H9 (cell line): Measurements from ENCODE around the gene BBOF1. TPM values are rescaled to one million over a fixed set of nuclear protein-coding genes. Genes with fewer than 3 reads are reported as not detected.
A peak's percentile ranks its signal among the peaks of the same experiment; 100 is the strongest.

ENCODE experiments used
- DNase-seq: peaks from one replicate; pipeline ENCODE4 v3.0.0-alpha.2; 2017
- H2AFZ ChIP-seq: one replicate; pipeline ENCODE4 v1.6.1; 2013; ENCODE audit warnings: mild to moderate bottlenecking, low read length, control low read depth, moderate library complexity
- H2AK5ac ChIP-seq: 2 replicates; pipeline ENCODE4 v1.6.1; 2013; ENCODE audit warnings: low read length, control low read depth, mixed read lengths; ENCODE audit not compliant: insufficient read length
- H2BK120ac ChIP-seq: one replicate; pipeline ENCODE4 v1.6.1; 2013; ENCODE audit warnings: low read depth, mild to moderate bottlenecking, low read length, control low read depth, inconsistent platforms; ENCODE audit not compliant: poor library complexity, severe bottlenecking
- H2BK12ac ChIP-seq: 2 replicates; pipeline ENCODE4 v1.6.1; 2013; ENCODE audit warnings: low read length, control low read depth, mixed read lengths, low read depth; ENCODE audit not compliant: insufficient read length
- H2BK15ac ChIP-seq: 2 replicates; pipeline ENCODE4 v1.6.1; 2013; ENCODE audit warnings: low read depth, low read length, control low read depth
- H2BK20ac ChIP-seq: one replicate; pipeline ENCODE4 v1.6.1; 2013; ENCODE audit warnings: low read depth, mild to moderate bottlenecking, low read length, control low read depth, inconsistent platforms; ENCODE audit not compliant: poor library complexity, severe bottlenecking
- H2BK5ac ChIP-seq: 2 replicates; pipeline ENCODE4 v1.6.1; 2013; ENCODE audit warnings: low read length, control low read depth, mixed read lengths; ENCODE audit not compliant: insufficient read length
- H3K14ac ChIP-seq: 2 replicates; pipeline ENCODE4 v1.6.1; 2013; ENCODE audit warnings: low read length, control low read depth; ENCODE audit not compliant: insufficient read depth
- H3K18ac ChIP-seq: 2 replicates; pipeline ENCODE4 v1.6.1; 2013; ENCODE audit warnings: low read depth, mild to moderate bottlenecking, mixed read lengths, low read length, control low read depth; ENCODE audit not compliant: insufficient read length
- H3K23ac ChIP-seq: 2 replicates; pipeline ENCODE4 v1.6.1; 2013; ENCODE audit warnings: low read length, control low read depth, mixed read lengths, low read depth; ENCODE audit not compliant: insufficient read length
- H3K23me2 ChIP-seq: 2 replicates; pipeline ENCODE4 v1.6.1; 2013; ENCODE audit warnings: low read depth, mild to moderate bottlenecking, mixed read lengths, low read length, control low read depth; ENCODE audit not compliant: insufficient read length, poor library complexity, severe bottlenecking
- H3K27ac ChIP-seq: 2 replicates; pipeline ENCODE4 v1.5.1; 2013; ENCODE audit warnings: low read length, control low read depth, mixed read lengths, low read depth; ENCODE audit not compliant: insufficient read length
- H3K27me3 ChIP-seq: 2 replicates; pipeline ENCODE4 v1.6.1; 2013; ENCODE audit warnings: low read length, control low read depth, inconsistent platforms; ENCODE audit not compliant: insufficient read depth
- H3K4ac ChIP-seq: 2 replicates; pipeline ENCODE4 v1.6.1; 2013; ENCODE audit warnings: low read depth, mild to moderate bottlenecking, control low read depth, inconsistent platforms, low read length, moderate library complexity
- H3K4me1 ChIP-seq: 2 replicates; pipeline ENCODE4 v1.6.1; 2013; ENCODE audit warnings: low read length, control low read depth, inconsistent platforms; ENCODE audit not compliant: insufficient read depth
- H3K4me2 ChIP-seq: 2 replicates; pipeline ENCODE4 v1.6.1; 2013; ENCODE audit warnings: low read length, control low read depth, mixed read lengths; ENCODE audit not compliant: insufficient read length, insufficient read depth
- H3K56ac ChIP-seq: 2 replicates; pipeline ENCODE4 v1.6.1; 2013; ENCODE audit warnings: low read depth, mild to moderate bottlenecking, mixed read lengths, low read length, control low read depth; ENCODE audit not compliant: insufficient read length
- H3K79me1 ChIP-seq: 2 replicates; pipeline ENCODE4 v1.6.1; 2013; ENCODE audit warnings: low read depth, mild to moderate bottlenecking, moderate library complexity, low read length, control low read depth, inconsistent platforms; ENCODE audit not compliant: insufficient read depth, poor library complexity, severe bottlenecking
- H3K79me2 ChIP-seq: 2 replicates; pipeline ENCODE4 v1.6.1; 2013; ENCODE audit warnings: low read length, control low read depth, inconsistent platforms; ENCODE audit not compliant: insufficient read depth
- H3K9ac ChIP-seq: 2 replicates; pipeline ENCODE4 v1.6.1; 2013; ENCODE audit warnings: low read length, control low read depth, mixed read lengths; ENCODE audit not compliant: insufficient read length; ENCODE audit errors: extremely low read depth
- H3K9me3 ChIP-seq: one replicate; pipeline ENCODE4 v1.6.1; 2013; ENCODE audit warnings: low read depth, low read length, inconsistent platforms; ENCODE audit not compliant: control insufficient read depth
- H3T11ph ChIP-seq: one replicate; pipeline ENCODE4 v1.6.1; 2013; ENCODE audit warnings: mild to moderate bottlenecking, low read length, control low read depth, inconsistent platforms
- H4K20me1 ChIP-seq: one replicate; pipeline ENCODE4 v1.6.1; 2013; ENCODE audit not compliant: control insufficient read depth, insufficient read length, insufficient read depth
- H4K5ac ChIP-seq: 2 replicates; pipeline ENCODE4 v1.6.1; 2013; ENCODE audit warnings: low read depth, mild to moderate bottlenecking, mixed read lengths, low read length, control low read depth; ENCODE audit not compliant: insufficient read length
- H4K8ac ChIP-seq: replicated peaks from 2 replicates; pipeline ENCODE4 v1.6.1; 2013; ENCODE audit warnings: low read length, control low read depth, mixed read lengths, low read depth; ENCODE audit not compliant: insufficient read length
- H4K91ac ChIP-seq: 2 replicates; pipeline ENCODE4 v1.6.1; 2013; ENCODE audit warnings: low read depth, mild to moderate bottlenecking, moderate library complexity, mixed read lengths, low read length, control low read depth; ENCODE audit not compliant: insufficient read length
- H3K27ac Mint-ChIP-seq, 3 experiments: 2 replicates in 2 of 3; 3 replicates in 1 of 3; pipeline ENCODE4 v1.8.0; 2020 to 2021; ENCODE audit warnings: mixed read lengths in 3 of 3, mild to moderate bottlenecking in 1 of 3, moderate library complexity in 1 of 3
- H3K27me3 Mint-ChIP-seq: 2 replicates; pipeline ENCODE4 v1.8.0; 2021; ENCODE audit warnings: low read depth, mild to moderate bottlenecking, moderate library complexity, mixed read lengths
- H3K36me3 Mint-ChIP-seq, 3 experiments: 2 replicates in 2 of 3; 3 replicates in 1 of 3; pipeline ENCODE4 v1.8.0; 2020 to 2021; ENCODE audit warnings: low read depth in 3 of 3, mixed read lengths in 3 of 3; ENCODE audit not compliant: insufficient read depth in 1 of 3
- H3K4me1 Mint-ChIP-seq, 2 experiments: 2 replicates each; pipeline ENCODE4 v1.8.0; 2020; ENCODE audit warnings: mixed read lengths in 2 of 2
- H3K4me3 Mint-ChIP-seq, 2 experiments: 2 replicates in 1 of 2; 3 replicates in 1 of 2; pipeline ENCODE4 v1.8.0; 2020 to 2021; ENCODE audit warnings: mild to moderate bottlenecking in 2 of 2, mixed read lengths in 2 of 2, moderate library complexity in 1 of 2
- H3K9me3 Mint-ChIP-seq, 2 experiments: 2 replicates in 1 of 2; 3 replicates in 1 of 2; pipeline ENCODE4 v1.8.0; 2020; ENCODE audit warnings: mild to moderate bottlenecking in 2 of 2, mixed read lengths in 2 of 2, moderate library complexity in 1 of 2
- CTCF ChIP-seq: fragments of 200-600 bp; sonication (generic); conservative IDR thresholded peaks from 3 replicates; pipeline ENCODE4 v1.8.0; 2021; ENCODE audit warnings: antibody characterized with exemption, mild to moderate bottlenecking
- WGBS: extraction: QIAGEN DNeasy Blood & Tissue Kit; methylation state at CpG from one replicate; pipeline ENCODE4 v1.1.7; 2013; ENCODE audit warnings: missing lambda C conversion rate, low lambda C conversion rate, mixed read lengths; ENCODE audit not compliant: insufficient read length; ENCODE audit errors: extremely low coverage; 5-methylcytosine and 5-hydroxymethylcytosine counted together
- total RNA-seq: library from RNA; stranded (reverse); gene quantifications from 2 replicates; pipeline ENCODE4 v1.2.1, GENCODE V29; 2021

Gene BBOF1
- total RNA-seq, 1 experiment from 2014 or later: 0.61 TPM

- H2BK120ac ChIP-seq: no peak overlapping the region
- H4K8ac ChIP-seq: no peak overlapping the region
- H3K27me3 ChIP-seq: no peaks in the 10 kb centered on the region
- H4K20me1 ChIP-seq: no peaks in the 10 kb centered on the region
- no peak overlapping the region for H3K56ac ChIP-seq
- no peaks in the 10 kb centered on the region for H3K79me1 ChIP-seq
- H2AK5ac ChIP-seq: no peak overlapping the region
- no peaks in the 10 kb centered on the region for H3K4me1 ChIP-seq
- H3K4me2 ChIP-seq: no peak overlapping the region
- H2BK15ac ChIP-seq: no peak overlapping the region
- H2BK5ac ChIP-seq: no peak overlapping the region
- Mint-ChIP-seq H3K9me3 (no peaks in the 10 kb centered on the region), H3K4me1 (peaks cover 0 to 3% of the 10 kb centered on the region in 2 experiments; a peak in 1 of 4 replicates), H3K27me3 (no peaks in the 10 kb centered on the region), H3K4me3 (no peak overlapping the region), H3K27ac (peak overlapping the region in 1 of 3 experiments; percentile 66; a peak in 1 of 7 replicates), H3K36me3 (peaks cover 0 to 20% (median 12%) of the 10 kb centered on the region in 3 experiments; a peak in 5 of 7 replicates)
- no peak overlapping the region for H3K18ac ChIP-seq
- H3K79me2 ChIP-seq: no peaks in the 10 kb centered on the region
- no peak overlapping the region for H3K14ac ChIP-seq
- no peak for DNase-seq
- H3T11ph ChIP-seq: no peak overlapping the region
- no peak overlapping the region for H2BK12ac ChIP-seq
- no peak for TF ChIP-seq CTCF
- H4K5ac ChIP-seq: no peak overlapping the region
- no peak overlapping the region for H3K23ac ChIP-seq
- WGBS: no CpG with 5 or more reads among the region's 2 CpGs
- H3K23me2 ChIP-seq: no peaks in the 10 kb centered on the region
- no peak overlapping the region for H2BK20ac ChIP-seq
- H4K91ac ChIP-seq: no peak overlapping the region
- no peak overlapping the region for H3K9ac ChIP-seq
- no peak overlapping the region for H3K4ac ChIP-seq
- no peaks in the 10 kb centered on the region for H3K9me3 ChIP-seq
- no peak overlapping the region for H2AFZ ChIP-seq
- H3K27ac ChIP-seq: no peak overlapping the region
Measured at GRCh38 chr14:73973497-73973896, 45.7 kb upstream of the BBOF1 start.
